GM23248 (cell line): ENCODE data around the gene TCF15. TPM values are rescaled to one million over a fixed set of nuclear protein-coding genes. Genes with fewer than 3 reads are reported as not detected.
A peak's percentile ranks its signal among the peaks of the same experiment; 100 is the strongest.

Source experiments
- DNase-seq: peaks from one replicate; pipeline ENCODE4 v3.0.0-alpha.2; 2015
- H2AFZ ChIP-seq: fragments of 200-600 bp; sonication (generic); 2 replicates; pipeline ENCODE4 v1.6.1; 2016; ENCODE audit warnings: antibody characterized with exemption
- H3F3A ChIP-seq: fragments of 200-600 bp; sonication (generic); 2 replicates; pipeline ENCODE4 v1.6.1; 2016; ENCODE audit warnings: mild to moderate bottlenecking, antibody characterized with exemption, mixed run types; ENCODE audit not compliant: insufficient read depth
- H3K27ac ChIP-seq: fragments of 200-600 bp; sonication (generic); 2 replicates; pipeline ENCODE4 v1.5.1; 2016; ENCODE audit warnings: mild to moderate bottlenecking
- H3K27me3 ChIP-seq: fragments of 200-600 bp; sonication (generic); replicated peaks from 2 replicates; pipeline ENCODE4 v1.6.1; 2016; ENCODE audit warnings: mild to moderate bottlenecking; ENCODE audit not compliant: insufficient read depth
- H3K36me3 ChIP-seq: fragments of 200-600 bp; sonication (generic); 2 replicates; pipeline ENCODE4 v1.6.1; 2016; ENCODE audit warnings: low read depth, mild to moderate bottlenecking
- H3K4me1 ChIP-seq: fragments of 200-600 bp; sonication (generic); 2 replicates; pipeline ENCODE4 v1.6.1; 2016; ENCODE audit warnings: mild to moderate bottlenecking; ENCODE audit not compliant: insufficient read depth
- H3K4me2 ChIP-seq: fragments of 200-600 bp; sonication (generic); one replicate; pipeline ENCODE4 v1.6.1; 2016; ENCODE audit warnings: mild to moderate bottlenecking; ENCODE audit not compliant: unreplicated experiment
- H3K4me3 ChIP-seq: fragments of 200-600 bp; sonication (generic); 2 replicates; pipeline ENCODE4 v1.5.1; 2016; ENCODE audit warnings: mild to moderate bottlenecking
- H3K79me2 ChIP-seq: fragments of 200-600 bp; sonication (generic); 2 replicates; pipeline ENCODE4 v1.6.1; 2016; ENCODE audit warnings: mild to moderate bottlenecking; ENCODE audit not compliant: insufficient read depth
- H3K9ac ChIP-seq: fragments of 200-600 bp; sonication (generic); 2 replicates; pipeline ENCODE4 v1.6.1; 2016; ENCODE audit warnings: mild to moderate bottlenecking
- H3K9me2 ChIP-seq: fragments of 200-600 bp; sonication (generic); 2 replicates; pipeline ENCODE4 v1.6.1; 2016; ENCODE audit warnings: mixed run types, mild to moderate bottlenecking, moderate library complexity; ENCODE audit not compliant: insufficient read depth
- H3K9me3 ChIP-seq: fragments of 200-600 bp; sonication (generic); one replicate; pipeline ENCODE4 v1.6.1; 2017; ENCODE audit warnings: low read depth
- H4K20me1 ChIP-seq: fragments of 200-600 bp; sonication (generic); 2 replicates; pipeline ENCODE4 v1.6.0; 2016; ENCODE audit not compliant: insufficient read depth
- EZH2 ChIP-seq: fragments of 200-600 bp; sonication (generic); IDR thresholded peaks from 2 replicates; pipeline ENCODE4 v1.6.1; 2018; ENCODE audit warnings: antibody characterized with exemption, mild to moderate bottlenecking; ENCODE audit not compliant: insufficient read depth, poor library complexity, severe bottlenecking
- EZH2phosphoT487 ChIP-seq: fragments of 200-600 bp; sonication (generic); IDR thresholded peaks from 2 replicates; pipeline ENCODE4 v1.6.1; 2018; ENCODE audit warnings: antibody characterized with exemption, moderate library complexity, mild to moderate bottlenecking, low read depth; ENCODE audit not compliant: insufficient read depth
- WGBS, 2 experiments: methylation state at CpG; one replicate each; pipeline ENCODE4 v1.1.6; 2015 to 2017; ENCODE audit warnings: low lambda C conversion rate in 2 of 2, low coverage in 1 of 2; ENCODE audit errors: missing lambda C conversion rate in 2 of 2; 5-methylcytosine and 5-hydroxymethylcytosine counted together
- in situ Hi-C: fragments of 300-500 bp; cut with MboI; formaldehyde crosslinking; loops from 2 replicates; pipeline ENCODE4 v1.15.0; 2020
- polyA plus RNA-seq: library from polyadenylated mRNA; unstranded; fragments of >200 nt; fragmentation: Nextera tagmentation; extraction: Ambion mirVana; gene quantifications from 2 replicates; pipeline ENCODE4 v1.2.1, GENCODE V29; 2016
- total RNA-seq: library from RNA; depleted of rRNA; stranded (reverse); fragments of >200 nt; shearing (Covaris generic); gene quantifications from 2 replicates; pipeline ENCODE4 v1.2.3, GENCODE V29; 2014

The TCF15 gene
- total and polyA plus RNA-seq, 2 experiments from 2014 or later = not detected

GRCh38 chr20:615514-615913 lies 5.4 kb upstream of the TCF15 start:
- WGBS, 2 experiments = 80 to 85% methylated on average over 4 of the region's 4 CpGs
- Histone ChIP-seq H3K36me3 (no peaks in the 10 kb centered on the region), H3K9ac (no peak overlapping the region), H2AFZ (no peak overlapping the region), H3K27me3 (peaks cover 46% of the 10 kb centered on the region), H3F3A (no peaks in the 10 kb centered on the region), H3K9me2 (no peaks in the 10 kb centered on the region), H3K4me1 (no peaks in the 10 kb centered on the region), H3K4me3 (no peak overlapping the region), H4K20me1 (no peaks in the 10 kb centered on the region), H3K4me2 (no peak overlapping the region), H3K9me3 (no peaks in the 10 kb centered on the region), H3K79me2 (no peaks in the 10 kb centered on the region), H3K27ac (no peak overlapping the region)
- in situ Hi-C loops = no loop called here
- TF ChIP-seq EZH2phosphoT487 (no peak), EZH2 (no peak)
- DNase-seq = no peak

GRCh38 chr20:611843-612185 lies 1.7 kb upstream of the TCF15 start:
- no peak overlapping the region for H3K27ac ChIP-seq
- no peak overlapping the region for H3K4me2 ChIP-seq
- H3K27me3 ChIP-seq = peaks cover 52% of the 10 kb centered on the region
- H3K4me3 ChIP-seq = no peak overlapping the region
- H3K79me2 ChIP-seq = no peaks in the 10 kb centered on the region
- H3K9me3 ChIP-seq = no peaks in the 10 kb centered on the region
- no peaks in the 10 kb centered on the region for H4K20me1 ChIP-seq
- no peaks in the 10 kb centered on the region for H3K9me2 ChIP-seq
- H3K36me3 ChIP-seq = no peaks in the 10 kb centered on the region
- TF ChIP-seq EZH2phosphoT487 (no peak), EZH2 (no peak)
- WGBS, 2 experiments = 8 to 16% methylated on average over 4 to 7 of the region's 8 CpGs
- H2AFZ ChIP-seq = no peak overlapping the region
- H3K4me1 ChIP-seq = no peaks in the 10 kb centered on the region
- H3K9ac ChIP-seq = no peak overlapping the region
- in situ Hi-C loops = no loop called here
- no peak for DNase-seq
- no peaks in the 10 kb centered on the region for H3F3A ChIP-seq

GRCh38 chr20:611047-611842 lies 1.1 kb upstream of the TCF15 start:
- 24 to 25% methylated on average over 23 to 24 of the region's 24 CpGs for WGBS, 2 experiments
- H3K36me3 ChIP-seq = no peaks in the 10 kb centered on the region
- no peak for DNase-seq

GRCh38 chr20:609371-609964 lies 641 bp downstream of the TCF15 start:
- peaks cover 58% of the 10 kb centered on the region for H3K27me3 ChIP-seq
- WGBS, 2 experiments = 10 to 13% methylated on average over 21 to 32 of the region's 54 CpGs

More at GRCh38 chr20:611047-611842, 1.1 kb upstream of the TCF15 start:
- Histone ChIP-seq H3K27ac (no peak overlapping the region), H3F3A (no peaks in the 10 kb centered on the region), H3K9ac (no peak overlapping the region), H2AFZ (no peak overlapping the region), H3K9me3 (no peaks in the 10 kb centered on the region), H3K27me3 (peaks cover 47% of the 10 kb centered on the region), H3K9me2 (no peaks in the 10 kb centered on the region), H3K79me2 (no peaks in the 10 kb centered on the region), H3K4me1 (no peaks in the 10 kb centered on the region), H4K20me1 (no peaks in the 10 kb centered on the region), H3K4me2 (no peak overlapping the region), H3K4me3 (no peak overlapping the region)
- in situ Hi-C loops = no loop called here
- TF ChIP-seq EZH2 (no peak), EZH2phosphoT487 (no peak)

More at GRCh38 chr20:609371-609964, 641 bp downstream of the TCF15 start:
- Histone ChIP-seq H3K9ac (no peak overlapping the region), H3K79me2 (no peaks in the 10 kb centered on the region), H3K9me2 (no peaks in the 10 kb centered on the region), H3K4me3 (no peak overlapping the region), H3K9me3 (no peaks in the 10 kb centered on the region), H3K36me3 (no peaks in the 10 kb centered on the region), H3F3A (no peaks in the 10 kb centered on the region), H3K4me1 (no peaks in the 10 kb centered on the region), H3K4me2 (no peak overlapping the region), H3K27ac (no peak overlapping the region), H4K20me1 (no peaks in the 10 kb centered on the region), H2AFZ (no peak overlapping the region)
- TF ChIP-seq EZH2 (peak; percentile 36), EZH2phosphoT487 (no peak)
- no peak for DNase-seq
- in situ Hi-C loops = no loop called here
